Occipital lobe (tissue), 2 donors: ENCODE results near the gene ANAPC1. TPM values are rescaled to one million over a fixed set of nuclear protein-coding genes. Genes with fewer than 3 reads are reported as not detected.
"Not testable (repeated sequence)": the region's sequence is repeated elsewhere in the genome, so short reads cannot be mapped to it uniquely, and the experiment has no call there.

Source experiments
- DNase-seq: peaks from one replicate; lab custom pipeline; 2025; lab: John Stamatoyannopoulos, UW
- total RNA-seq: library from RNA; depleted of rRNA; stranded (reverse); fragments of >200 nt; gene quantifications from one replicate; pipeline ENCODE4 v1.2.3, GENCODE V29; 2014

Gene ANAPC1
- total RNA-seq, result 73.9 TPM

GRCh38 chr2:111883661-111884591, at the start of gene ANAPC1:
ANAPC1 (minus strand) TSS chr2:111884193; CDS start chr2:111880825, 3,368 bp downstream.
- DNase-seq, result peak; percentile 83

- DNase-seq, result no peak
Measured at GRCh38 chr2:111932841-111933291, 48.9 kb upstream of the ANAPC1 start.

DNA sequence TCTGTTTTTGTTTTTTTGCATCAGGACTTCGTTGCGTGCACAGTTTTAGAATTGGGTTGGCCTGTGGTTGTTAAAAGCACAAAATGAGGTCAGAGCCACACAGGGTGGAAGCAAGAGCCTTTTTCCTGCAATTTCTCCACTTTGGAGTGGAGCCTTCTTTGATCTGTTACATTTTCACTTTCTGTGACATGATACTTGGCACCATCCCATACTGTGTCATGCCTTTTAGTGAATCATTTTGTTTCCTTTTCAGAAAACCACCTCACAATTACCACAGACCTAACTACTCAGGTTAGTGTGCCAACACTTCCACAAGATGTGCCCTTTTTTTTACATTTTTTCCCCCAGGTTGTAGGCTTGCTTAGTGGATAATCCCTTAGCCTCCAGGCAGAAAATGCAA, 46.9 kb upstream of the ANAPC1 start:
- no peak for DNase-seq

GRCh38 chr2:111930409-111930808, 46.4 kb upstream of the ANAPC1 start:
- no peak for DNase-seq

- no peak for DNase-seq
Measured at GRCh38 chr2:111927723-111928122, 43.7 kb upstream of the ANAPC1 start.

DNA sequence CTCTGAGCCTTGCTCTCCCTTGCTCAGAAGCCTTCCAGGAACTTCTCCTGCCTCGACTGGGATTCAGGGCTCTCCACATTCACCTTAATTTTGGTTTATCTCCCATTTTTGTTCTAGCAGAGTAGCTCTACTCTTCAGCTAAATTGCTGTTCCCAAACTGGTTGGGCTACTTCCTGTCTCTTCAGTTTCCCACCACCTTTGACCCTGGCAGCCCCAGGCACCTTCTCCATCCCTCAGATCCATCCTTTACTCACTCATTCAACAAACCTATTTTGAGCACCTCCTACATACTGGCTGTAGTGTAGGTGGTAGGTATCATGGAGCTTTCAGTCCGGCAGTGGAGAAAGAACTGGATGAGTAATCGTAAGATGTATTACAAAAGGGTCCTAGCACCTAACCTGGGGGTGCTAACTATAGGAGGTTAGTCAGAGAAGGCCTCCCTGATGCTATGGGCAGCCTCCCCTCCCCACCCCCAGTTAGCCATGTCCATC, 40.7 kb upstream of the ANAPC1 start:
- DNase-seq, result no peak

DNA sequence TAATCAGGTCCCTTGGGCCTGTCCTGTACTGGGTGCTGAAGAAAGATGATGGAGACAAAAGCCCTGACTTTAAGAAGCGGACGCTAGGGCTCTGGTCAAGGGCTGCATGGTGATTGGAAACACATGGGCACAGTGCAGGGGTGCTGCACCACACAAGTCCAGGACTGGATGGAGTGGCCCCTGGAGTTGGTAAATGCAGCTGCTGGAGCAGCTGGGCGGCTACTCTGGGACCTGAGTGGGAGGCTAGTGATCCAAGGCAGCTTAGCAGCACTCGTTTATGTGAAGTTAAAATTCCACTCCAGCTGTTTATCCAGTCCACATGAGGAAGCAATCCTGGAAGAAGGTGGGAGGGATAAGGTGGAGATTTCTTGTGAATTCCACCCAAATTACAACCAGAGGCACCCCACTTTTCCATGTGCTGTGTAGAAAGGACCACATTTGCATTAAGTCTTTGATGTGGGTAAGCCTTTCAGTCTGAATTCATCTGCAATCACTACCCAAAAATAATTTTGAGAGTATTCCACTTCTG, 39.3 kb upstream of the ANAPC1 start:
- DNase-seq, result no peak

DNA sequence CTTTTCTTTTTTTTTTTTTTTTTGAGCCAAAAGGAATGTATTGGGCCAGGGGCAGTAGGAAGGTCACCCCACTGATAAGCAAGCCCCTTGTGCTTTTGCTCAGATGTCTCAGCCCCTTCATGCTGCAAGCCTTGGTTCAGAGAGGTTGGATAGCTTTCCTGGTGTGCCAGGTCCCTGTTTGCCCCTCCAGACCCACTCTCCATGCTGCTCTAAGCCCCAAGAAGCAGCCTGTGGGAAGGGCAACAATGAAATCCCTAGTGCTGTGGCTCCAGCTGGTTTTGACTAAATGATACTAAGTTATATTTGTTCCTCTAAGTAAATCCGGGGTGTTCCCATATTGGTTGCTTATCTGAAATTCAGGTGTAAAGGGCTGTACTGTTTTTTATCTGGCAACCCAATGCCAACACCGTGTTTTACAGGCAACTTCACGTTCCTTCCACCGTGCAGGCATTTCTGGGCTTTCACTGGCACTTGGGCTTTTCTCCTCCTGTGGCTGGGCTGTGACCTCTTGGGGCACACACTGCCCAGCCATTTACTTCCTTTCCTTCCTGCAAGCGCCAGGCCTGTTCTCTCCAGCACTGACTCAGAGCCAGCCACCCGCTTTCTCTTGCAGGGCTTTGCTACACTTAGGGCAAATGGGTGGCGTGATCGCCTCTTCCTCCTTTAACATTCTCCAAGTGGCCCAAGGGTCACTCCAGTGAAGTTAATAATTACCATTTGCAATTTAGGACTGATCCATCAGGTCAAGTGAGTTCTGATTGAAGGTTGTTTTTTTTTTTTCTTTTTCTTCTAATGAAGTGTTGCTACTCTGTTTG, 36.0 kb upstream of the ANAPC1 start:
- no peak for DNase-seq

DNA sequence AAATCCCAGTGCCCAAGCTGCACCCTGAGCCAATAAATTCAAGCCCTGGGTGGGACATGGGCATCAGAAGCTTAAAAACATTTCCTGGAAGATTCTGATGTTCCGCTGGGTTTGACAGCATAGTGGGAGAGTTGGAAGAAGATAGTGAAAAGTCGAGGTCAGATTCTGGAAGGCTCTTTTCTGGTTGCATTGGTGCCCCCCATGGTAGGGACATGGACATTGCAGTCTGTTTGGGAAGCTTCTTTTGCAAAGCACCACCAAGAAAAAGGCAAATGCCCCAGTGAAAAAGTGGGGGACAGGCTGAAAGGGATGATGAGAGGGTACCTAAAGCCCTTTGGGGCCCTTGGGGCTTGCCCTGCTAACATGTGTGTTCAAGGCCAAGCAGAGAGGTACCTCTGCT, 35.4 kb upstream of the ANAPC1 start:
- DNase-seq, result no peak

GRCh38 chr2:111918383-111918806, 34.4 kb upstream of the ANAPC1 start:
- DNase-seq, result no peak

- DNase-seq, result no peak
Measured at GRCh38 chr2:111917106-111917505, 33.1 kb upstream of the ANAPC1 start.

DNA sequence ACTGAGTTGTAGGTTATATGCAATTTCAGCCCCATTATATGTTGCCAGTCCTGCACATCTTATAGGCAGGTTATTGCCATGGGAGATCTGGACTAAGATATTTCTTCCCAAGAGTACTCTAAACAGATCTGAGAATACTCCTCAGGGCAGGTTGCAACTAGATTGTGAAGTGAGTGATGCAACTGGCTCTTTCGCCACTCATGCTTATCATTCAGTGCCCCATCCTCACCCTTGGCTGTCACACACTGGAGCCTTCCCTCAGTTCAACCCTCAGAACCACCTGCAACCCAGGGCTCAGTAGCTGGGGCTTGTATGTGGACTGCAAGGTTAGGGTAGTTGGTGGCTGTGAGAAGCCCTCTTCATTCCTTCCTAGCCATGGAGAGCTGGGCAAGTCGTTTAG, 28.6 kb upstream of the ANAPC1 start:
- no peak for DNase-seq

GRCh38 chr2:111911295-111911977, 27.4 kb upstream of the ANAPC1 start:
- not testable (repeated sequence) for DNase-seq

DNA sequence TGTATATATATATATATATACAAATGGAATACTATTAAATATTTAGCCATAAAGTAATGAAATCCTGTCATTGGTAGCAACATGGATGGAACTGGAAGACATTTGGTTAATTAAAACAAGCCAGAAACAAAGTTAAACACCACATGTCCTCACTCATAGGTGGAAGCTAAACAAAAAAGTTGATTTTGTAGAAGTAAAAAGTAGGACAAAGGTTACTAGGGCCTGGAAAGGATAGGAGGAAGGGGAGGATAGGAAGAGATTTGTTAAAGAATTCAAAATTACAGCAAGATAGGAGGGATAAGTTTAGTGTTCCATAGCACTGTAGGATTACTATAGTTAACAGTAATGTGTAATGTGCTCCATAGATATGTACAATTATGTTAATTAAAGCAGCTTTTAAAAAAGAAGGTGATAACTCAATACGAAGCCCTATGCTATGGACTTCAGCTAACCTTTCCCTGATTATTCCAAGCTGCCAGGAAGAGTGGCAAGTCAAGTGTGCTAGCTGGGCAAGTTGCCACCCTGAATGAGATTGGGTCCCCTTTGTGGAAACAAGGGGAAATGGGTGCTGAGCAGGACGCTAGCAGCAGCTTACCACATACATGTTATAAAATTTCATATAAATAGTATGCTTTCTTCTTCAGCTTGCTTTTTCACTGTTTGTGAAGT, 26.8 kb upstream of the ANAPC1 start:
- DNase-seq, result no peak

DNA sequence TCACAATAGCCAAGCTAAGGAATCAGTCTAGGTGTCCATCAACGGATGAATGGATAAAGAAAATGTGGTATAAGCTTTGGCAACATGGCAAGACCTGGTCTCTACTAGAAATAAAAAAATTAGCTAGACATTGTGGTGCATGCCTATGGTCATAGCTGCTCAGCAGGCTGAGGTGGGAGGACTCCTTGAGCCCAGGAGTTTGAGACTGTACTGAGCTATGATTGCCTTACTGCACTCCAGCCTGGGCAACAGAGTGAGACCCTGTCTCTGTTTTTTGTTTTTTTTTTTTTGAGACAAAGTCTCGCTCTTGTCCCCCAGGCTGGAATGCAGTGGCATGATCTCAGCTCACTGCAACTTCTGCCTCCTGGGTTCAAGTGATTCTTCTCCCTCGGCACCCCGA, 26.0 kb upstream of the ANAPC1 start:
- not testable (repeated sequence) for DNase-seq

GRCh38 chr2:111909079-111909478, 25.1 kb upstream of the ANAPC1 start:
- DNase-seq, result no peak

- DNase-seq, result no peak
Measured at GRCh38 chr2:111908578-111908977, 24.6 kb upstream of the ANAPC1 start.

DNA sequence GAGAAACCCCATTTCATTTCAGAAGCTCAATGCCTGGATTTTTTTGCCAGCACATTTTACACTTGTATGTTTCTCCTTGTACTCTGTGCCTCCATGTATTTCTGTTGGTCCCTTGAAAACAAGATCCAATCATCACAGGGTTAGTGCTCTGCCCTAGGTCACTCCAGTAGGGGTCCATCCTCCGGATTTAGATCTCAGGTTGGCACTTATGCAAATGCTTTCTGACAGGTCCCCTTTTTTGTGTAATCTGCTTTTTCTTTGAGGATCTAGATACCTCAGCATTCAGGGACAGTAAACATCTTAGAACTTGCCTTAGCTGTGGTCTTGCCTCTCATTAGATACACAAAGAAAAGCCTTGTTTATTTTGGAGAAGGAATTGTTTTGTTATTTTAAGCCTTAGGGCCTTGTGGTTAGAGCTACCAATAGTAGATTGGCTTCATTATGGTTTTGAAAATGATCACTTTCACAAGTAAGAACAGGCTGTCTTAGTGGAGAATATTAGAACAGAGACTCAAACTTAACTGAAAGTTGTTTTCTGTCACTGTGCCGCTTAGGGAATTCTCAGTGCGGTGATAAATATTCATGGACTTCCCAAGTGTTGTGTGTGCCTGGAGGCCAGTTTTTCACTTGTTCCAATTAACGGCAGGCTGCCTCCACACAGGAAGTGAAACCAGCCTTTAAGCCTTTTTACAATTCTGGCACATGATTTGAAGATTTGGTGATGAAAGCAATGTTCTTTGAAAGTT, 22.2 kb upstream of the ANAPC1 start:
- no peak for DNase-seq

DNA sequence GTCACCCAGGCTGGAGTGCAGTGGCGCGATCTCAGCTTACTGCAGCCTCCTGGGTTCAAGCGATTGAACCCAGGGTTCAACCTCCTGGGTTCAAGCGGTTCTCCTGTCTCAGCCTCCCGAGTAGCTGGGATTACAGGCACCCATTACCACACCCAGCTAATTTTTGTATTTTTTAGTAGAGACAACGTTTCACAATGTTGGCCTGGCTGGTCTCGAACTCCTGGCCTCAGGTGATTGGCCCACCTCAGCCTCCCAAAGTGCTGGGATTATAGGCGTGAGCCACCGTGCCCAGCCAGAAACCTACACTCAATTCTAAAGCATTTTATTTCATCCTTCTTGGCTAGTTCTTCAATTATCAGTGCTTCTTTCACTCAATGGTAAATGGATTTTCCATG, 21.5 kb upstream of the ANAPC1 start:
- not testable (repeated sequence) for DNase-seq
